Measurements from ENCODE around the gene KLK7.

- TF ChIP-seq CTCF (IDR thresholded peaks at IDR 0.05) (no peak), EP300 (IDR thresholded peaks at IDR 0.05) (no peak)
These were observed 26.5 kb upstream of the KLK7 start for GRCh38 chr19:51010066-51010795.

All from suprapubic skin (tissue), 3 donors.